GM19467 (cell line): Measurements from ENCODE around the gene ZSWIM4.
"Not testable (repeated sequence)": the region's sequence is repeated elsewhere in the genome, so short reads cannot be mapped to it uniquely, and the experiment has no call there.

Experiments used
- ATAC-seq: cut with Tn5 transposase; IDR thresholded peaks from one replicate; pipeline ENCODE4 v1.9.1; 2021; ENCODE audit warnings: mild to moderate bottlenecking, moderate library complexity; ENCODE audit not compliant: unreplicated experiment

The ZSWIM4 gene

GRCh38 chr19:13847407-13848339 is 52.4 kb downstream of the ZSWIM4 start:
- ATAC-seq: no peak

DNA sequence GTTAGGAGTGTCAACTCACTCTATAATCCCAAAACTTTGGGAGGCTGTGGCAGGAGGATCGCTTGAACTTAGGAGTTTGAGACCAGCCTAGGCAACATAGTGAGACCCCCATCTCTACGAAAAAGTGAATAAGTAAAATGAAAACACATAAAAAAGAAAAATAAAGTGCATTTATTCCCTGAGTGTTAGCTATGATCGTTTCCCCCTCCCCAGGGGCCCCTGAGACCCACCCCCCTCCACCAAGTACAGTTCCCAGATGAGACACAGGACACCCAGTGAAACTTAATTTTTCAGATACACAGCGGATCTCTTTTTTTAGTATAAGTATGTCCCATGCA is 53.1 kb downstream of the ZSWIM4 start:
- ATAC-seq: no peak

- ATAC-seq: no peak
Observed at GRCh38 chr19:13848798-13849676, 53.8 kb downstream of the ZSWIM4 start.

- ATAC-seq: no peak
Observed at GRCh38 chr19:13849991-13850909, 55.0 kb downstream of the ZSWIM4 start.

- no peak for ATAC-seq
Observed at GRCh38 chr19:13850910-13851733, 55.9 kb downstream of the ZSWIM4 start.

- not testable (repeated sequence) for ATAC-seq
Observed at GRCh38 chr19:13851734-13852114, 56.5 kb downstream of the ZSWIM4 start.

DNA sequence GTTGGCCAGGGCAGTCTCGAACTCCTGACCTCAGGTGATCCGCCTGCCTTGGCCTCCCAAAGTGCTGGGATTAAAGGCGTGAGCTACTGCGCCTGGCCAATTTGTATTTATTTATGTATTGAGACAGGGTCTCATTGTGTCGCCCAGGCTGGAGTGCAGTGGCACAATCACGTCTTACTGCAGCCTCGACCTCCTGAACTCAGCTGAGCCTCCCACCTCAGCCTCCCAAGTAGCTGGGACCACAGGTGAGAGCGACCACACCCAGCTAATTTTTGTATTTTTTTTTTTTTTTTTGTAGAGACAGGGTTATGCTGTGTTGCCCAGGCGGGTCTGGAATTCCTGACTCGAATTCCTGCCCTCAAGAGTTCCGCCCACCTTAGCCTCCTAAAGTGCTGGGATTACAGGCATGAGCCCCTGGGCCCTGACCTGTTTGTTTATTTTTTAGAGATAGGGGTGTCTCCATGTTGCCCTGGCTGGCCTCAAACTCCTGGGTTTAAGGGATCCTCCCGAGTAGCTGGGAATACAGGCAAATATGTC is 57.0 kb downstream of the ZSWIM4 start:
- ATAC-seq: not testable (repeated sequence)

DNA sequence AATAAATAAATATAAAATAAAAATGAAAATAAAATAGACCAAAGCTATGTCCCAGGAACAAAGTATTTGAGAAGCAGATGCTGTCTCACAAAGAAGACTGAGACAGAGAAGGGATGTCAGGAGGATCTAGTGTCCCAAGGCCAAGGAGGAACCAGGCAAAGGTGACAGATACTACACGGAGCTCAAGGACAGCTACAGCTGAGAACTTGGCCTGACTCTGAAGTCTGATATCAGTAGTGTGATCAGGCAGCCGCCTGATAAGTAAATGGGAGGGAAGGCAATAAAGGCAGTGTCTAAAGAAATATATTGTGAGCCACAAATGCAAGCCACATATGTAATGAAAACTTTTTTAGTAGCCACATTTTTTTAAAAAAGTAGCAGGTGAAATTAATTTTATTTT is 61.3 kb downstream of the ZSWIM4 start:
- ATAC-seq: no peak

GRCh38 chr19:13859361-13859880 is 64.2 kb downstream of the ZSWIM4 start:
- ATAC-seq: no peak

GRCh38 chr19:13860679-13861391 is 65.6 kb downstream of the ZSWIM4 start:
- no peak for ATAC-seq

GRCh38 chr19:13861392-13861713 is 66.1 kb downstream of the ZSWIM4 start:
- no peak for ATAC-seq

- ATAC-seq: peak; percentile 61
Observed at GRCh38 chr19:13861714-13862531, 66.7 kb downstream of the ZSWIM4 start.

DNA sequence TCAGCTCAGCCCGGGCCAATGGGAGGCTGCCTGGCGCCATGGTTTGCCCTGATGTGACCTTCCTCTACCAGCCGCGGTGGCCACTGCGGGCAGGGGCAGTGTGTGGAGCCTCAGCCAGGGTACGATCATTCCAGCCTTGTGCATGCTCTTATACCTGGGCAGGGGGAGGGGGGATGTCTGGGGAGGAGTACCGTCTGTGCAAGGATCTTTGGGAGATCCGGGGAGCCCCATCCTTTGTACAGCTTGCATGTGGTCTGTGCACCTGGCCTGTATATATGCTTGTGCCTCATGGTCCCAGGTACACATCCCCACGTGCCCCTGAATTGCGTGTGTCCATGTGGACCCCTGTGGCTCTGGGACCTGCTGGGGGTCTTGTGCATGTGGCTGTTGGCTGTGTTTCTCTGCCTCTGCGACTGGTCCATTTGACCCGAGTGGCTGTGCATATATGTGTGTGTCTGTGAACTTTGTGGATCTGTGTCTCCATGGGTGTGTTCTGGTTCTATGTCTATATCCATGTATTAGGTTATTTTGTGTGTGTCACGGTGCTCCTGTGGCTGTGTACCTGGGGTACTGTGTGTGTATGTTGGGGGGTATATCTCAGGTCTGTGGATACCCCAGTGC is 68.9 kb downstream of the ZSWIM4 start:
- ATAC-seq: no peak

DNA sequence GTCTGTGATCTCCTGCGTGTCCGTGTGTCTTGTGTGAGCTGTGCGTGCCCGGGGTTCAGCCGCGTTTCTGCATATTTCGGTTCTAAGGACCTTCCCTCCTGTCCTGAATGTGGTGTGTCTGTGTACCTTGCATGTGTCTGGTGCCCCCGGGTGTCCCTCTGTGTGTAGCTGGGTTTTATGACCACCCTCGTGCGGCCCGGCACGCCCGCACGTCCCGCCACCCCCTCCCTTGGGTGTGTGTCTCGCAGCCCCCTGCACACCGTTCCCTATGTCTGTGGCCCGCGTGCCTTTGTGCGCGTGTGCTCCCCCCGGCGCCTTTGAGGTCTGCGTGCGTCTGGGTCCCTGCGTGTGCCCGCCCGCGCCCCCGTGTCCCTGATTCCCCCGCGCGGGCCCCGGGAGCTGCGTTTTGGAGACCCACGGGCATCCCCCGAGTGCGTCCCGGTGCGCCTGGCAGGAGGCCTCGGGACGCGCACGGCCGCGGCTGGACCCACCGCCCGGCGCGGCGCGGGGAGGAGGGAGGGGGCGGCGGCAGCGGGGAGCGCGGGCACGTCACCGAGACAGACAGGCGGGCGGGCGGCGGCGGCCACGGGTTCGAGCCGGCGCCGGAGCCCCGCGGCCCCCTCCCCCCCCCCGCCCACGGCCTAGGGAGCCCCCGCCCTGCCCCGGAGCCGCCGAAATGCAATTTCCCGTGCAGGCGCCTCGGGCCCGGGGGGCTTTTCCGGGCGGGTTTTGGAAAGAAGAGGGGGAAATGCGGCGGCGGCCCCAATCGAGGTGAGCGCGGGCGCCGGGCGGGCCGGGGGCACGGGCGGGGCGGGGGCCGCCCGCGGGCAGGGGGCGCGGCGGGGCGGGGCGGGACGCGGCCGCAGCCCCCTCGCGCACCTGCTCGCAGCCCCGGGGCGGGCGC is 69.7 kb downstream of the ZSWIM4 start:
- ATAC-seq: no peak

GRCh38 chr19:13865571-13866462 is 70.6 kb downstream of the ZSWIM4 start:
- ATAC-seq: no peak
